ENCODE results near the gene SPHK2. TPM values are rescaled to one million over a fixed set of nuclear protein-coding genes. Genes with fewer than 3 reads are reported as not detected.

SPHK2 gene
- total RNA-seq, 4 donors from 2014 or later: 15.9 to 24.5 (median 17.0) TPM

DNA sequence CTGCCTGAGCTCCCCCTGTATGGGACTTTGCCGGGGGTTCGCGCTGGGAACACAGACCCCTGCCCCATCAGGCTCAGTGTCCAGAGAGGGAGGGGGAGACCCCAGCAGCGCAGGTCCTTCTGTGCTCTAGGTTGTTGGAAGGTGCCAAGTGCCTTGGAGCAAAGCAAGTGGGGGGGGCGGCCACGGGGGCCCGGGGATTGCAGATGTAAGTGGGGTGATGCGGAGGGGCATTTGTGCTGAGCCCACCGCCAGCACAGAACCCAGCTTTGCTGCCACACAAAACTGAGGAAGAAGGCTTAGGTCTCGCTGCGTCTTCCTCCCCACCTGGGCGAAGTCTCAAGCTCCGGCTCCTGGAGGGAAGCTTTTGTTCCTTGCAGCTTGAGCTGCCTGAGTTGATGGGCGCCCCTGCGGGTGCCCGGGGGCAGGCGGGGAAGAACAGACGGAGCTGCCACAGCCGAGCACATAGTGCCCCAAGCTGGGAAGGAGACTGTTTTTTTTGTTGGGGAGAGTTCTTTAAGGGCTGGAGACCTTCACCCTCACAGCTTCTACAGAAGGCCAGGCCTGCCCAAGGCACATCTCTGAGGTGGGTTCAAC, 55.0 kb downstream of the SPHK2 start:
- Histone ChIP-seq H3K27me3 (no peaks in the 10 kb centered on the region), H3K4me1 (peaks cover 7 to 14% (median 9%) of the 10 kb centered on the region in 4 donors), H3K27ac (replicated peaks in 1 of 4) (no peak overlapping the region), H3K4me3 (no peak overlapping the region), H3K36me3 (no peaks in the 10 kb centered on the region), H3K9me3 (no peaks in the 10 kb centered on the region)
- WGBS: 85% methylated on average over 14 of the region's 19 CpGs
- TF ChIP-seq, protein P1, sequence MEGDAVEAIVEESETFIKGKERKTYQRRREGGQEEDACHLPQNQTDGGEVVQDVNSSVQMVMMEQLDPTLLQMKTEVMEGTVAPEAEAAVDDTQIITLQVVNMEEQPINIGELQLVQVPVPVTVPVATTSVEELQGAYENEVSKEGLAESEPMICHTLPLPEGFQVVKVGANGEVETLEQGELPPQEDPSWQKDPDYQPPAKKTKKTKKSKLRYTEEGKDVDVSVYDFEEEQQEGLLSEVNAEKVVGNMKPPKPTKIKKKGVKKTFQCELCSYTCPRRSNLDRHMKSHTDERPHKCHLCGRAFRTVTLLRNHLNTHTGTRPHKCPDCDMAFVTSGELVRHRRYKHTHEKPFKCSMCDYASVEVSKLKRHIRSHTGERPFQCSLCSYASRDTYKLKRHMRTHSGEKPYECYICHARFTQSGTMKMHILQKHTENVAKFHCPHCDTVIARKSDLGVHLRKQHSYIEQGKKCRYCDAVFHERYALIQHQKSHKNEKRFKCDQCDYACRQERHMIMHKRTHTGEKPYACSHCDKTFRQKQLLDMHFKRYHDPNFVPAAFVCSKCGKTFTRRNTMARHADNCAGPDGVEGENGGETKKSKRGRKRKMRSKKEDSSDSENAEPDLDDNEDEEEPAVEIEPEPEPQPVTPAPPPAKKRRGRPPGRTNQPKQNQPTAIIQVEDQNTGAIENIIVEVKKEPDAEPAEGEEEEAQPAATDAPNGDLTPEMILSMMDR (IDR thresholded peaks at IDR 0.05): no peak
- no peak for TF ChIP-seq EP300 (IDR thresholded peaks at IDR 0.05)
- TF ChIP-seq POLR2AphosphoS5 (IDR thresholded peaks at IDR 0.05): no peak
- no peak for TF ChIP-seq POLR2A (IDR thresholded peaks at IDR 0.05; ENCODE audit: low read depth)
- intact Hi-C loops (cut with DNase I): loop anchor here (2.0 kb wide), 1 partner anchor 64 kb away; no protein-coding TSS in a partner anchor
- no peak for DNase-seq (ENCODE audit: extremely low spot score)

DNA sequence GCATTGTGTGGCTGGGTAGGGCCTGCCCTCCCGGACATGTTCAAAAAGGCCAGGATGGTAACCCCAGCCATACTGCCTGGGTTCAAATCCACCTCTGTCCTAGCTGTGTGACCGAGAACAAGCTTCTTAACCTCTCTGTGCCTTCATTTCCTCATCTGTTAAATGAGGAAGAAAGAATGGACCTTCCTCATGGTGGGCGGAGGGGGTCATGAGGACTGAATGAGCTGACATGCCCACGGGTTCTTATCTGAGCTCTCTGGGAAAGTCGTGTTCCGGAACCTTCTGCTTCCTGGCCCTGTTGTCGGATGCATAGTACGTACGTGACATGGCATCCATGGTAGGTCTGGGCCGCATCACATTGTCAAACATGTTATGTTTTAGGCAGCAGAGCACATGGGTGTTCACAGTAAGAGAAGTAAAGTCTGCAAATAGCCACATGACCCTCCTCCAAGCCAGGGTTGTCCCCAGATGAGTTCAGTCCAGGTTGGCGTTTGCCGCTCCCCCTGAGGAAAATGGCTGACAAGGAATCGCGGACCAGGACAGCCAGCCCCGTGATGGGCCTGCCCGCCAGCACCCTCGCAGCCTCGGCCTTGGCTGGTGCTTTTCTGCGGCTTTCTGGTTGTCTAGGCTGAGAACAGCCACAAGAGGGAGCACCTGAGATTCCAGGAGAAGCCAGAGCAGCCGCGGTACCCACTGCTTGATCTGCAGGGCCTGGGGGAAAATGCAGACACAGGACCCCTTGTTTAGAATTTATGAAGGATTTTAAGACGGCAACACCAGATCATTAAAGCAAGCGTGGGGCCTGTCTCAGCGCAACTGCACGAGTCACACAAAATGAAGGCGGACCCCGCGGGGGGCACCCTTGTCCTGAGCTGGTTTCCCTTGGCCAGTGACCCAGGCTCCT, 55.9 kb downstream of the SPHK2 start:
- peak overlapping the region in 2 of 4 donors; percentile 1 to 2 for H3K4me3 ChIP-seq
- no peaks in the 10 kb centered on the region for H3K9me3 ChIP-seq
- DNase-seq (ENCODE audit: extremely low spot score): peak; percentile 93
- 32% methylated on average over 28 of the region's 28 CpGs for WGBS
- H3K4me1 ChIP-seq: peaks cover 7 to 14% (median 9%) of the 10 kb centered on the region in 4 donors
- H3K36me3 ChIP-seq: no peaks in the 10 kb centered on the region
- intact Hi-C loops (cut with DNase I): loop anchor here (2.0 to 5.0 kb wide), 2 partner anchors 37 to 64 kb away; no protein-coding TSS in a partner anchor
- TF ChIP-seq POLR2A (IDR thresholded peaks at IDR 0.05; ENCODE audit: low read depth) (no peak), EP300 (IDR thresholded peaks at IDR 0.05) (no peak), POLR2AphosphoS5 (IDR thresholded peaks at IDR 0.05) (peak in 1 of 2 donors; percentile 71)
- TF ChIP-seq, protein P1 (IDR thresholded peaks at IDR 0.05): peak; percentile 85 to 94 (median 86)
- no peaks in the 10 kb centered on the region for H3K27me3 ChIP-seq
- no peak overlapping the region for H3K27ac ChIP-seq (replicated peaks in 1 of 4)

DNA sequence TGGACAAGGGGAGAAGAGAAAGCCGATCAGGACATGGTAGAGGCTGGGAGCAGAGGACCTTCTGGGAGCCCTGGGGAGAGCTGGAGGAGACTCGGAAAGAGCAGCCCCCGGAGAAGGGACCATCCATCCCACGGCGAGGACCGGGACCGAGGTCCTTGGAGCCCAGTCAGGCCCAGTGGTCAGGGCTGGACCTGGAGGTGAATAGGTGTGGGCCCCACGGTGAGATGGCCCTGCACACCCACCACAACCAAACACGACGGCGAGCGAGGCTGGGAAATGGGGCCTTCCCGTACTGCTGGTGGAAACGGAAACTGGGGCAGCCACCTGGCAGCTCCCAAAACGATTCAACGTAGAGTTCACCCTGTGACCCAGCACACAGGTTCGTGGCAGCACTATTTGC, 57.2 kb downstream of the SPHK2 start:
- H3K27ac ChIP-seq (replicated peaks in 1 of 4): no peak overlapping the region
- H3K36me3 ChIP-seq: no peaks in the 10 kb centered on the region
- no peaks in the 10 kb centered on the region for H3K9me3 ChIP-seq
- no peaks in the 10 kb centered on the region for H3K27me3 ChIP-seq
- intact Hi-C loops (cut with DNase I): loop anchor here (5.0 kb wide), 1 partner anchor 36 kb away; no protein-coding TSS in a partner anchor
- no peak for DNase-seq (ENCODE audit: extremely low spot score)
- peaks cover 7 to 14% (median 9%) of the 10 kb centered on the region in 4 donors for H3K4me1 ChIP-seq
- 93% methylated on average over 8 of the region's 17 CpGs for WGBS
- TF ChIP-seq POLR2A (IDR thresholded peaks at IDR 0.05; ENCODE audit: low read depth): no peak
- TF ChIP-seq, protein P1 (IDR thresholded peaks at IDR 0.05): no peak
- no peak for TF ChIP-seq POLR2AphosphoS5 (IDR thresholded peaks at IDR 0.05)
- no peak for TF ChIP-seq EP300 (IDR thresholded peaks at IDR 0.05)
- no peak overlapping the region for H3K4me3 ChIP-seq

DNA sequence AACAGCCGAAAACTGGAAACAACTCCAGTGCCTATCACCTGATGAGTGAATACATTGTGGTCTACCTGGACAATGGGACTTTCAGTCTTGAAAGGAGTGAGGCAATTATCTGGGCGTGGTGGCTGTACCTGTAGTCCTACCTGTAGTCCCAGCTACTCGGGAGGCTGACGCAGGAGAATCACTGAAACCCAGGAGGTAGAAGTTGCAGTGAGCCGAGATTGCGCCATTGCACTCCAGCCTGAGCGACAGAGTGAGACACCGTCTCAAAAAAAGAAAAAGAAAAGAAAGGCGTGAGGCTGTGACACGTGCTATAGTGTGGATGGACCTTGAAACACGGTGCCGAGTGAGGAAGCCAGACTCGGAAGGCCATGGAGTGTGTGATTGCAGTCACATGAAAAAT, 57.6 kb downstream of the SPHK2 start:
- no peak overlapping the region for H3K27ac ChIP-seq (replicated peaks in 1 of 4)
- no peak for DNase-seq (ENCODE audit: extremely low spot score)
- H3K4me3 ChIP-seq: no peak overlapping the region
- no peaks in the 10 kb centered on the region for H3K27me3 ChIP-seq
- intact Hi-C loops (cut with DNase I): loop anchor here (5.0 kb wide), 1 partner anchor 35 kb away; no protein-coding TSS in a partner anchor
- no peak for TF ChIP-seq EP300 (IDR thresholded peaks at IDR 0.05)
- TF ChIP-seq POLR2A (IDR thresholded peaks at IDR 0.05; ENCODE audit: low read depth): no peak
- TF ChIP-seq POLR2AphosphoS5 (IDR thresholded peaks at IDR 0.05): no peak
- TF ChIP-seq, protein P1 (IDR thresholded peaks at IDR 0.05): no peak
- H3K36me3 ChIP-seq: no peaks in the 10 kb centered on the region
- H3K4me1 ChIP-seq: peaks cover 7 to 14% (median 9%) of the 10 kb centered on the region in 4 donors
- WGBS: 90% methylated on average over 12 of the region's 13 CpGs
- no peaks in the 10 kb centered on the region for H3K9me3 ChIP-seq

All from esophagus muscularis mucosa (tissue), 4 donors.